Ascending aorta (tissue), 2 donors: Measurements from ENCODE around the gene RALGPS1. TPM values are rescaled to one million over a fixed set of nuclear protein-coding genes. Genes with fewer than 3 reads are reported as not detected.

Source experiments
- DNase-seq, 2 donors: peaks; one replicate each; pipeline ENCODE4 v3.0.0-alpha.2; 2019; ENCODE audit warnings: low spot score in 2 of 2
- H3K27ac ChIP-seq, 2 donors: fragments of 200-600 bp; sonication (generic); one replicate each; pipeline ENCODE4 v1.5.1; 2016 to 2017; ENCODE audit warnings: mild to moderate bottlenecking in 1 of 2
- H3K27me3 ChIP-seq: fragments of 200-600 bp; sonication (generic); one replicate; pipeline ENCODE4 v1.5.1; 2017
- H3K36me3 ChIP-seq, 2 donors: fragments of 200-600 bp; sonication (generic); one replicate each; pipeline ENCODE4 v1.5.1; 2016
- H3K4me1 ChIP-seq, 2 donors: fragments of 200-600 bp; sonication (generic); one replicate each; pipeline ENCODE4 v1.5.1; 2016 to 2017; ENCODE audit warnings: mild to moderate bottlenecking in 1 of 2
- H3K4me3 ChIP-seq, 2 donors: fragments of 200-600 bp; sonication (generic); one replicate each; pipeline ENCODE4 v1.5.1; 2016 to 2017; ENCODE audit warnings: mild to moderate bottlenecking in 1 of 2
- H3K9me3 ChIP-seq, 2 donors: fragments of 200-600 bp; sonication (generic); one replicate each; pipeline ENCODE4 v1.5.1; 2016
- intact Hi-C: fragments of 100-400 bp; cut with DNase I; formaldehyde crosslinking; loops from one replicate; pipeline ENCODE4 v1.15.1; 2023
- total RNA-seq: library from RNA; depleted of rRNA; stranded (reverse); fragments of >200 nt; gene quantifications from one replicate; pipeline ENCODE4 v1.1.0, GENCODE V29; 2016
- TF ChIP-seq, protein P1 (sequence below), 3 experiments: fragments of 200-600 bp in 2 of 3; fragments of 450-650 bp in 1 of 3; sonication (generic) in 2 of 3; IDR thresholded peaks; one replicate each; pipeline ENCODE4 v1.5.1; 2016 to 2019; ENCODE audit warnings: antibody characterized with exemption in 3 of 3, mild to moderate bottlenecking in 1 of 3, moderate library complexity in 1 of 3

Gene RALGPS1
- total RNA-seq, 1 donor from 2014 or later = 9.8 TPM

DNA sequence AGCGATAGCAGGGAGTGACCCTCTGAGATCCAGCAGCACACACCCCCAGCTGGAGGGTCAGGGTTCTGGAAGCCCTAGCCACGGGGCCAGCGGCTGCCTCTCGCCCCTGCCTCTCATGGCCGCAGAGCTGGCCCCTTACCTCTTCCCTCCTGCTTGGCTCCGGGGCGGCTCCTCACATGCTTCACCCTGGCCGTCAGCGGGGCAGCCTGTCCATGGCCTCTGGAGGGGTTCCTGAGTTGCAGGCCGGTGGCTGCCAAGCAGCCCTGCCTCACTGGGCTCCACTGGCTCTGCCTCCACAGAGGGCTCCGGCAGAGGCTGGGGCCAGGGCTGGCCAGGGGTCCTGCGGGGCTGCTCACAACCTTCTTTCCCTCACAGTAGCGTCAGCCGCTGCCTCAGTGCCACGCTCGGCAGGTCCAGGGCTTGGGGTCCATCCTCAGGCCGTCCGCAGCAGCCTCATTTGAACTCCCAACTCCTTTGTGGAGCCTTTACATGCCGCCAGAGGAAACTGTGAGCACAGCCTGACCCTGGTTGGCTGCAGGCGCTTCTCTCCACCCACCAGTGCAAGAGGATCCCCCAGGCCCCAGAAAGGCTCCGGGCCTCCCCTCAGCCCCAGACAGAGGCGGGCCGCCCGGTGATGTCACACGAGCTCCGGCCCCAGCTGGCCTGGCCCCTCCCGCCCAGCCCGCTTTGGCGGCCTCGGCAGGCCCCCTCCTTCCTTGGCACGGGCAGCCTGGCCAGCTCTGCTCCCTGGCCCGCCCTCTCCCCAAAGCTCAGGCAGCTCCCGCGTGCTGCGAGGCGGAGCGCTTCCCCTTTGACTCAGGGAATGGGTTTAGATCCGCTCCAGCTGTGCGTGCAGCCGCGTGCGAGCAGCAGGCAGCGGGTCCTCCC, 207.8 kb downstream of the RALGPS1 start, which contains the start of gene ANGPTL2:
TSS of gene ANGPTL2 (minus strand) at position 460 of the 888 bp plus-strand sequence. CDS start 13,904 bp downstream, outside the sequence.
- H3K4me1 ChIP-seq = peaks cover 13 to 28% of the 10 kb centered on the region in 2 donors
- no peaks in the 10 kb centered on the region for H3K27me3 ChIP-seq
- H3K4me3 ChIP-seq = peak within 1 kb of the TSS; percentile 67 to 77
- peak; percentile 76 to 95 for DNase-seq
- intact Hi-C loops = loop anchor here (1.0 to 5.0 kb wide), 4 partner anchors 32 to 100 kb away; no protein-coding TSS in a partner anchor
- peaks cover 0 to 2% of the 10 kb centered on the region in 2 donors for H3K36me3 ChIP-seq
- no peaks in the 10 kb centered on the region for H3K9me3 ChIP-seq
- peak within 1 kb of the TSS; percentile 90 to 93 for H3K27ac ChIP-seq
- TF ChIP-seq, protein P1, sequence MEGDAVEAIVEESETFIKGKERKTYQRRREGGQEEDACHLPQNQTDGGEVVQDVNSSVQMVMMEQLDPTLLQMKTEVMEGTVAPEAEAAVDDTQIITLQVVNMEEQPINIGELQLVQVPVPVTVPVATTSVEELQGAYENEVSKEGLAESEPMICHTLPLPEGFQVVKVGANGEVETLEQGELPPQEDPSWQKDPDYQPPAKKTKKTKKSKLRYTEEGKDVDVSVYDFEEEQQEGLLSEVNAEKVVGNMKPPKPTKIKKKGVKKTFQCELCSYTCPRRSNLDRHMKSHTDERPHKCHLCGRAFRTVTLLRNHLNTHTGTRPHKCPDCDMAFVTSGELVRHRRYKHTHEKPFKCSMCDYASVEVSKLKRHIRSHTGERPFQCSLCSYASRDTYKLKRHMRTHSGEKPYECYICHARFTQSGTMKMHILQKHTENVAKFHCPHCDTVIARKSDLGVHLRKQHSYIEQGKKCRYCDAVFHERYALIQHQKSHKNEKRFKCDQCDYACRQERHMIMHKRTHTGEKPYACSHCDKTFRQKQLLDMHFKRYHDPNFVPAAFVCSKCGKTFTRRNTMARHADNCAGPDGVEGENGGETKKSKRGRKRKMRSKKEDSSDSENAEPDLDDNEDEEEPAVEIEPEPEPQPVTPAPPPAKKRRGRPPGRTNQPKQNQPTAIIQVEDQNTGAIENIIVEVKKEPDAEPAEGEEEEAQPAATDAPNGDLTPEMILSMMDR (IDR thresholded peaks at IDR 0.05) = peak in 2 of 3 experiments; percentile 12 to 16

DNA sequence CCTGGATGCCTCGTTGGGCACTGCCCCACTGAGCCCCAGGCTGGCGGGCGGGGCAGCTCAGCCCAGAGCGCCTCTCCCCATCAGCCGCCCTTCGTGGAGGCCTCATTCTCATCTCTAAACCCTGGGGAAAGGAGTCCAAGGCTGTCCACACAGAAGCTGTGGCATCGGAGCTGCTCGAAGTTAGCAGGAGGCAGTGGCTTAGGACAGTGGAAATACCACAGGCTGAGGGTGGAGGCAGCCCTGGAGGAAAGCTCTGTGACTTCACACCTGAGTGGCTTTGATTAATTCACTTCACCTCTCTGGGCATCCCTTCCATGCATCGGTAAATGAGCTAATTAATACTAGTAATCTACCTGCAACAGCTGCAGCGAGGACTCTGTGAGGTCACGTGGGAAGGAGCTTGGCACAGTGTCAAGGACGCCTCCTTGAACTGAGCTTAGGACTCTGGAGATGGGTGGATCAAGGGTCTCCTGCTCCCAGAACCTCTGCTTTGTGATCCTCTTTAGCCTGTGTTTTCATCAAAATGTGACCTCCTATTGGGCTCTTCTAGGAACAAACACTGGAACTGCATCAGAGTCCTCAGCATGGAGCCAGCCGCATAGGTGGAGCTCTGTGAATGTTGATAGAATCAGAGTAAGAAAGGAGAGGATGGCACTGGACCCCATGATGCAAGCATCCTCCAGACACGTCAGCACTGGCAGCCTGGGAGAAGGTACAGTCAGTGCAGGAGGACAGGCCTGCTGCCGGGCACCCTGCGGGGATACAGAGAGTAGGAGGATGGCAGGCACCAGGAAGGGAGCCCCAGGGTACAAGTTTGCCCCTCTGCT, 208.7 kb downstream of the RALGPS1 start:
- no peaks in the 10 kb centered on the region for H3K27me3 ChIP-seq
- peak overlapping the region; percentile 67 to 77 for H3K4me3 ChIP-seq
- intact Hi-C loops = loop anchor here (1.0 to 5.0 kb wide), 4 partner anchors 32 to 101 kb away; no protein-coding TSS in a partner anchor
- peaks cover 0 to 2% of the 10 kb centered on the region in 2 donors for H3K36me3 ChIP-seq
- TF ChIP-seq, protein P1 (IDR thresholded peaks at IDR 0.05) = no peak
- H3K4me1 ChIP-seq = peaks cover 13 to 28% of the 10 kb centered on the region in 2 donors
- DNase-seq = no peak
- H3K27ac ChIP-seq = peak overlapping the region; percentile 90 to 93
- no peaks in the 10 kb centered on the region for H3K9me3 ChIP-seq

DNA sequence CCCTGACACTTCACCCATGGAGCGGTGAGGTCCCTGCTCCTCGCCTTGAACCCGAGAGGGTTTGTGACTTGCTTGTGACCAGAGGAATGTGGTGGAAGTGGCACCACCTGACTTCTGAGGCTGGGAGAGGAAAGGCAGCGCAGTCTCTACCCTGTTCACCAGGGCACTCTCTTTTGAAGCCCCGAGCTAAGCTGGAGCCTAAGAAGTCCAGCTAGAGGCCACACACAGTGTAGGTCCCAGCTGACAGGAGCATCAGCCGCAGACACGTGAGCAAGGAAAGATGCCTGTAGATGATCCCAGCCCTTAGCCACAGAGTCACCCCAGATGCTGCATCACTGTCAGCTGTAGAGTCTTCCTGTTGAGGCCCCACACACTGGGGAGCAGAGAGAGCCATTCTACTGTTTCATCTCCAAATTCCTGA, 209.5 kb downstream of the RALGPS1 start:
- Histone ChIP-seq H3K9me3 (no peaks in the 10 kb centered on the region), H3K4me3 (no peak overlapping the region), H3K27me3 (no peaks in the 10 kb centered on the region), H3K36me3 (no peaks in the 10 kb centered on the region), H3K4me1 (peaks cover 16 to 32% of the 10 kb centered on the region in 2 donors), H3K27ac (no peak overlapping the region)
- TF ChIP-seq, protein P1 (IDR thresholded peaks at IDR 0.05) = no peak
- no peak for DNase-seq
- intact Hi-C loops = loop anchor here (5.0 kb wide), 1 partner anchor 102 kb away; no protein-coding TSS in a partner anchor

DNA sequence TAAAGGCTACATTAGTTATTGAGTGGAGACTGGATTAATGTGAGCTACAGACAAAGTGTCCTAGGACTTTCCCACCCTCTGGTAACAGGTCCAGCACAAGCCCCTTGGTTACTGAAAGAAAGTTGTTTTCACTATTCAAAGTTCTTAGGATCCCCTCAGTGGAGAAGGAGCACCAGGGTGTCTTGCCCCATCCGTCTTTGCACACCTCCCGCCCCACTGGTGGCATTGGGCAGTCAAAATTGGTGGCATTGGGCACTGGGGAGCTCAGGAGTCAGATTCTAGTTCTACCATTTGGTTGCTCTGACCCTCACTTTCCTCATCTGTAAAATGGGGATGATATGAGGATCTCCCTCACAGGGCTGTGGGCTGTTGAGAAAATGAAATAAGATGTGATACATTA, 210.2 kb downstream of the RALGPS1 start:
- H3K27ac ChIP-seq = no peak overlapping the region
- no peak overlapping the region for H3K4me3 ChIP-seq
- H3K4me1 ChIP-seq = peaks cover 16 to 32% of the 10 kb centered on the region in 2 donors
- no peak for DNase-seq
- H3K9me3 ChIP-seq = no peaks in the 10 kb centered on the region
- intact Hi-C loops = loop anchor here (5.0 kb wide), 1 partner anchor 102 kb away; no protein-coding TSS in a partner anchor
- TF ChIP-seq, protein P1 (IDR thresholded peaks at IDR 0.05) = no peak
- H3K27me3 ChIP-seq = no peaks in the 10 kb centered on the region
- H3K36me3 ChIP-seq = no peaks in the 10 kb centered on the region

DNA sequence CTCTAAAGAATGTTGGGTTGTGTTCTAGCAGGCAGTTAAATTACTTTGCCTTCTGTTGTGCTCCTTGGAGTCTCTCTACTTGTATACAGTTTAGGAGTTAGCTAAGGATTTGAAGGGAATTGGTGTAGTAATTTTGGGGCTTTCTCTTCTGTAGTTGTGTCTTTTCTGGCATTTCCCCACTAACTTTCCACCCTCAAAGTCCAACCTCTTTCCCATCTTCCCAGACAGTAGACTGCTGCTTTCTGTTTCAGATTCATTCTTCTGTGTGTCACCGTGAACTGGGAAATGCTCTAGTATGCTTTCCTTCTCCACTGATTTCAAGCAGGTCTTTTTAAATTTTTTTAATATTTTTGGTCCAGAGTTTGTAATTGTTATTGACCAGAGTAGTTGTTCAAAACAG, 212.4 kb downstream of the RALGPS1 start:
- H3K4me3 ChIP-seq = no peak overlapping the region
- H3K9me3 ChIP-seq = no peaks in the 10 kb centered on the region
- peaks cover 14 to 32% of the 10 kb centered on the region in 2 donors for H3K4me1 ChIP-seq
- no peak for DNase-seq
- intact Hi-C loops = no loop called here
- TF ChIP-seq, protein P1 (IDR thresholded peaks at IDR 0.05) = no peak
- H3K27ac ChIP-seq = no peak overlapping the region
- no peaks in the 10 kb centered on the region for H3K27me3 ChIP-seq
- H3K36me3 ChIP-seq = no peaks in the 10 kb centered on the region
